Kidney capillary endothelial cell (primary cell): Measurements from ENCODE around the gene SH3PXD2A.

Experiments used
- DNase-seq: peaks from one replicate; pipeline ENCODE4 v3.0.0-alpha.2; 2018; ENCODE audit warnings: low spot score

Gene SH3PXD2A

GRCh38 chr10:103874730-103875129, 19.4 kb upstream of the SH3PXD2A start:
- DNase-seq = no peak

- DNase-seq = no peak
Measured at GRCh38 chr10:103872137-103872931, 17.0 kb upstream of the SH3PXD2A start.

- no peak for DNase-seq
Measured at GRCh38 chr10:103871006-103871405, 15.6 kb upstream of the SH3PXD2A start.

GRCh38 chr10:103870516-103870915, 15.1 kb upstream of the SH3PXD2A start:
- no peak for DNase-seq

- no peak for DNase-seq
Measured at GRCh38 chr10:103869336-103869735, 14.0 kb upstream of the SH3PXD2A start.

- DNase-seq = no peak
Measured at GRCh38 chr10:103868200-103868599, 12.8 kb upstream of the SH3PXD2A start.

- DNase-seq = no peak
Measured at GRCh38 chr10:103861505-103861904, 6.1 kb upstream of the SH3PXD2A start.

- DNase-seq = peak; percentile 64
Measured at GRCh38 chr10:103859161-103860086, 4.0 kb upstream of the SH3PXD2A start.

- no peak for DNase-seq
Measured at GRCh38 chr10:103858360-103858759, 3.0 kb upstream of the SH3PXD2A start.

GRCh38 chr10:103856797-103857170, 1.4 kb upstream of the SH3PXD2A start:
- DNase-seq = no peak

GRCh38 chr10:103855852-103856796, 748 bp upstream of the SH3PXD2A start:
- DNase-seq = no peak

- no peak for DNase-seq
Measured at GRCh38 chr10:103854686-103855391, 537 bp downstream of the SH3PXD2A start.

- no peak for DNase-seq
Measured at GRCh38 chr10:103854265-103854685, 1.1 kb downstream of the SH3PXD2A start.

- DNase-seq = peak; percentile 30
Measured at GRCh38 chr10:103853428-103854264, 1.7 kb downstream of the SH3PXD2A start.

GRCh38 chr10:103852856-103853255, 2.5 kb downstream of the SH3PXD2A start:
- DNase-seq = peak; percentile 40

GRCh38 chr10:103852189-103852711, 3.1 kb downstream of the SH3PXD2A start:
- no peak for DNase-seq

- DNase-seq = no peak
Measured at GRCh38 chr10:103851261-103851660, 4.1 kb downstream of the SH3PXD2A start.

- DNase-seq = no peak
Measured at GRCh38 chr10:103850572-103850895, 4.8 kb downstream of the SH3PXD2A start.

- peak; percentile 84 for DNase-seq
Measured at GRCh38 chr10:103849880-103850571, 5.3 kb downstream of the SH3PXD2A start.
